Esophagus mucosa (tissue), 1 donor: ENCODE data around the gene NAT8L. TPM values are rescaled to one million over a fixed set of nuclear protein-coding genes. Genes with fewer than 3 reads are reported as not detected.

ENCODE experiments used
- ATAC-seq: fragments of 200-7000 bp; cut with Tn5 transposase; one replicate; pipeline ENCODE4 v1.9.1; 2020
- total RNA-seq: library from RNA; stranded (reverse); gene quantifications from one replicate; pipeline ENCODE4 v1.2.4, GENCODE V29; 2023
- donor health status: DM: yes; HTN: yes; CAD: no.

Gene NAT8L
- total RNA-seq, 1 donor from 2014 or later: 0.04 TPM

DNA sequence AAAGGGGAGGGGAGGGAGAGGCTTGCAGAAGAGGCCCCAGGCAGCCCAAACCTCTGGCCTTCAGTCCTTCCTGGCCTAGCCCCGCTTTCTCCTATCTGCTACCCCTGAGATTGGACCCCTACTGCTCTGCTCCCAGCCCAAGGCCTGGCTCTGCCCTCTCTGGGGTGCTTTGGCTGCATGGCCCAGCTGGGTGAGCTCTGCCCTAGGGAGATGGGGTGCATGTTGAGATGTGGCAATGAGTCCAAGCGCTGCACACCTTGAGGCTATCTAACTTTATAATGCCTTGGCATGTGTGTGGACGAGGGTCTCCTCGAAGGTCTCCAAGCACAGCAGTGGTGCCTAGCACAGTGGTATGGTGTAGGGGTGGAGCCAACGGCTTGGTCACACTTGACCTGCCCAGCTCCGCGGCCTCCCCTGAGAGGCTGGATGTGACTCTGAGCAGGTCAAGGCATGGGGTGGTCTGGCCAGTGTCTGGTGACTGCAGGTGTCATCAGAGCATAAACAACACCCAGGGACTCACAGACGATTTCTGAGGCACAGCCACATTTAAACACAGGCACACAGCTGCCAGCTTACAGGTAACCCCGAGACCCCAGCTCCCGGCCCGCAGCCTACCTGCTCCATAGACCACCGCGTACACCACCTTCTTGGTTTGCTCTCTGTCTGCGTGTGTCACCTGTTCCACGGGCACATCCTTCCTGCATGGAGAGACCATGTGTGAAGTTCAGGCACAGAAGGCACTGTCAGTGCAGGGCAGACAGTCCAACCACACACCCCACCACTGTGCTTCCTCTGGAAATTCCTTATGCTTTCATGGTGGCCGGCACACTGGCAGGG is 36.3 kb downstream of the NAT8L start:
- no peak for ATAC-seq

DNA sequence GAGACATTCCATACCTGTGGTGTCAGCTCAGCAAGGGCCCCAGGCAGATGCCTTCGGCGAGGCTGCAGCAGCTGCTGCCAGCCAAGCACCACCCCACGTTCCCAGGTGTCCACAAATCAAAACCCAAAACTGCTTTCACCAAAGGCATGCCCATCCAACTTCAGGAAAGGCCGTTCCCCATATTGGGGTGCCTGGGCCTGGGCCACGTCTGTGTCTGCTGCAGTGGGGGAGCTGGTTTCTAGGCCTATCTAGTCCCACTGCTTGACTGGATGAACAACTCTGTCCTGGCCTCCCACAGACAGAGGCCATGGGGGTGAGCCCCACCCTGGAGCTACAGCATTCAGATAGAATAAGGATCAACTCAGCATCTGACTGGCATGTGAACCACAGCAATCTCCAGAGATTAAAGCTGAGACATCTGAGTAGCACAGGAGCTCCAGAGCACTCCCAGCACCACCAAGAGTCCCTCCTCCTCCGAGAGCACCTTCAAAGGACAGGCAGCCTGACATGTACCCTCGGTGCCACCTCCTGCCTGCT is 37.0 kb downstream of the NAT8L start:
- ATAC-seq: no peak

DNA sequence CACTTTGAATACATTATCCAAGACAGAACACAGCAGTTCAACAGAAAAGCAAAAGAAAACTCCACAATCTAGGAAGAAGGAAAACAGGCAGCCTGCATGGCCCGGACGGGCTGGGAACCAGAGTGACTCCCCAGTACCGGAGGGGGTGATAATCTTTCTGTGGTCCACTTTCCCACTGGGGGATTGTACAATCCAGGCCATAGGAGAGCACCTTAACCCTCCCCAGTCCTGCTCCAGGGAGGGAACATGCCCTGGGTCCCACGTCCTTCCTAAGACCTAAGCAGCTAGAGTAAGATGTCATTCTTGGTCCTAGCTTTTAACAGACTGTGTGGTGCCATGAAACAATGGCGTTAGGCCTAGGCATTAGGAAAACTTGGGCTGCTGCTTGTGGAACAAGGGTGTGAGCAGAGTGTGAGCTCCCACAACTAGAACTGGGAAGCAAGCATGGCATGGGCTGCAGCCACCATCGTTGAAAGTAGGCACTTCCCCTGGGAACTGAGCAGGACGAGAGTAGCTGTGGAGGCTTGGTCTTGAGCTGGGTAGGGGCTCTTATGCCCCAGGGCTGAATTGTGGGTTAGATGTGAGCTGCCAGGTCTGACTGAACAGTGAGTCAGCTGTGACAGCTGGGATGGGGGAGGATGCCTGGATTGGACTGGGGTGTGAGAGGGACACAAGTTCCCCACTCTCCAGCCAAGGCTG is 42.4 kb downstream of the NAT8L start:
- ATAC-seq: no peak

DNA sequence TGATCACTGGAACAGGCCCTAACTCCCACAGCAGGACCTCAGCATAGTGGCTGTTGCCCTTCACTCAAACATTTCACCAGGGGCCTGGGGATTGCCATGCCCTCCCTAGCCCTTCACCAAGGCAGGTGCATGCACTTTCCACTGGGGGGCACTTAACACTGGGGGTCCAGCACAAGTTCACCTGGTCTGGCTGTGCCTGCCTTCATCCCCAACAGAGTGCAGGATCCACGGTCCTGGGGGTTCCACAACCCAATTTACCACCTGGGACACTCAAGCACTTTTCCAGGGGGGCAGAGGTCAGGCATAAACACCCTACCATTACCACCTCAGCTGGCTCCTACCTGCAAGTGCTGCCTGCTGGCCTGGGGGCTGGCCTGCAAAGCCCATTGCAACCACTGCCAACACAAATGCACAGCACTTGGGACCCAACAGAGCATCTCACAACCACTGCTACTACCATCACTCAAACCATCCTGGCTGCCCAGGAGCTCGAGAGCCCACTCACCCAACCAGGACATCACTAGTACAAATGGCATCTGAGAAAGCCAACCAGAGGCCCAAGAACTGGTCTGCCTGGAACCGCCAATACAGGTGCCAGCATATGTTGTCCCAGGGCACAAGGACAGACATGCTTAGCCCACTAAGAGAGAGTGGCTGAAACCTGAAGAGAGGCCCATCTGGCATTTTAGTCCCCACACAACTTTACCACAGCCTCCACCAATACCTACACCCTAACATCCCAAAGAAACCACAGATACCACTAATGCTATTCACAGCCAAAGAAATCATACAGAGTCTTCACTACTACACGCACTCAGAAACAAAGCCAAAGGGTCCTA is 43.1 kb downstream of the NAT8L start:
- no peak for ATAC-seq

DNA sequence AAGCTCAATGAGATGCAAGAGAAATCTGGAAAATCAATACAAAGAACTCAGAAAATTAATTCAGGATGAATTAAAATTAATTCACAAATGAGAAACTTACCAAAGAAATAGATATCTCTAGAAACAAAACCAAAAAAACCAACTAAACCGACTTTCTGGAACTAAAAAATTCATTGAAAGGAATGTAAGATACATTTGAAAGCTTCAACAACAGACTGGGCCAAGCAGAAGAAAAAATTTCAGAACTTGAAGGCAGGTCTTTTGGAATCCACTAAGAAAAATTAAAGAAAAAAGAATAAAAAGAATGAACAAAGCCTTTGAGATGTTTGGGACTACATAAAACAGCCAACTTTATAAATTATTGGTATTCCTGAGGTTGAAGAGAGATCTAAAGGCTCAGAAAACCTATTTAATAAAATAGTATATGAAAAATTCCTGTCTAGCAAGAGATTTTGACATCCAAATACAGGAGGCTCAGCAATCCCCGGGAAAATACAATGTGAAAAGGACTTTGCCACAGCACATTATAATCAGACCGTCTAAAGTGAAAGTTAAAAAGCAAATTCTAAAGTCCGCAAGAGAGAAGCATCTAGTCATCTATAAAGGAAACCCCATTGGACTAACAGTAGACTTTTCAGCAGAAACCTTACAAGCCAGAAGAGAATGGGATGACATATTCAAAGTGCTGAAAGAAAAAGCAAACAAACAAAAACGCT is 44.2 kb downstream of the NAT8L start:
- ATAC-seq: no peak

- ATAC-seq: no peak
Measured at GRCh38 chr4:2103843-2104547, 44.9 kb downstream of the NAT8L start.

DNA sequence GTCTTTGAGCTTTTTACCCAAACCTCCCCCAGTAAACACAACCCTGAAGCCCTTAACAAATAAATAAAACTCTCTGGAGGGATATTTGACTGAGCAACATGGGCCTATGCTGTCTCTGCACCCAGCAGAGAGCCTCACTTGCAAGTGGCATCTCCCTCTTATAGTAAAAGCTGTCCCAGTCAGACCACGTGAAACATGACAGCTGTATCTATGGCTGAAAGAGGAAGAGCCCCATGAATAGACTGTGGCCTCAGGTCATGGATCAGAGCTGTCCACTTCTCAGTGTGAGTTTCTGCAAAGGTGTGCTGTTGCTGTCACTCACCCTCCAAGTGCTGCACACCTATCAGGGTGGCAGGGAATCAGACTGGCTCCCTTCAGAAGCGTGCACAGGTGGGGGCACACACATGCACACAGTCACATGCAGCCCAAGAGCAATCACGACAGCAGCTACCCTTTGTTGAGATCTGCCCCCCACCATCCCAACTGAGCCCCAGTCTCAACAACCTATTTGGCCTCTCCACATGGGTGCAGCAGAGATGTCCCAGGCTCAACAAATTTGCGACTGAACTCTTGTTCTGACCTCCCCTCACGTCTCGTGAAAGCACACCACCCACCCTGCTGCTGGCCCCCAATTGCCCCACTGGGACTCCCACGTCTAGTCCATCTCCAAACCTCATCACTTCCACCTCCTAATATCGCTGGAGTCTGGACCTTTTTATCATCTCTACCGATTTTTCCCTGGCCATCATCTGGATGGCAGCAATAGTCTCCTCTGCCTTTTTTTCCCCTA is 45.6 kb downstream of the NAT8L start:
- ATAC-seq: no peak

GRCh38 chr4:2105559-2105958 is 46.4 kb downstream of the NAT8L start:
- no peak for ATAC-seq

DNA sequence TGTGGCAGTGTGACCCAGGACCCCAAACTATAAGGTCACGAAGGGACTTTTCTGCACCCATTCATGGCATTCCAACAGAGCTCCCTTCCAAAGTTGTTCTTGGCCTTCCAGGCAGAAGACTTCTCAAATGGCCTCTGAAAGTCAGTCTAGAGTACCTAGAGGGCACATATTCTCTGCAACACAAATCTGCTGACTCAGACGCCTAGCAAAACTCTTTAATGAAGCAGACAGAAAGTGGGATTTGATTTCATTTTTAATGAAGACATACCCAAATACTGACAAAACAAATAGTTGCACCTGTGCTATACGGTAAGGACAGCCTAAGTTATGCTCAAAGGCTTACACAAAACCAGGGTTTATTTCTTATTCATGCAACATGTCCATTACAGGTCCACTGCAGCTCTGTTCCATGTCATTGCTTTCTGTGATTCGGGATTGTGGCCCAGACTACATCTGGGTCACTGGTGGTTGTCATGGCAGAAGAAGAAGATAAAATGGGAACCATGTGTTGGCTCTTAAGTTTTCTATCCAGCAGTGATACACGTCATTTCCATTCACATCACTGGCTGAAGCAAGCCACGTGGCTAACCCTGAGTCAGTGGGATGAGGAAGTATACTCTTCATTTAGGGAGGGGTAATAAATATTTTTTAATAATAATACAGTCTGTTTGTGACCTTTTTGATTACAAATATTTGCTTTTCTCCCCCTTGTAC is 57.7 kb downstream of the NAT8L start:
- no peak for ATAC-seq

Other genes with a start within 250 kb of the NAT8L start
- gene LETM1, start 203.2 kb upstream of the NAT8L start, total RNA-seq: 55.0 TPM
- gene NSD2, start 187.9 kb upstream of the NAT8L start, total RNA-seq: 42.7 TPM
- 25.8 TPM for gene NELFA, start 50.4 kb upstream of the NAT8L start, total RNA-seq
- gene HAUS3, start 182.8 kb downstream of the NAT8L start, total RNA-seq: 5.7 TPM
- gene POLN, start 182.8 kb downstream of the NAT8L start, total RNA-seq: 1.1 TPM
- 21.1 TPM for gene MXD4, start 202.8 kb downstream of the NAT8L start, total RNA-seq